ENCODE measurements around the gene EXOC6B.
"Not testable (repeated sequence)": the region's sequence is repeated elsewhere in the genome, so short reads cannot be mapped to it uniquely, and the experiment has no call there.

EXOC6B gene

GRCh38 chr2:72694715-72695496 lies 130.9 kb downstream of the EXOC6B start:
- in situ Hi-C loops (cut with HindIII; ENCODE audit: low sequenced_read_pairs) = no loop called here

GRCh38 chr2:72689579-72690195 lies 136.1 kb downstream of the EXOC6B start:
- in situ Hi-C loops (cut with HindIII; ENCODE audit: low sequenced_read_pairs) = no loop called here

GRCh38 chr2:72685638-72686213 lies 140.1 kb downstream of the EXOC6B start:
- in situ Hi-C loops (cut with HindIII; ENCODE audit: low sequenced_read_pairs) = no loop called here

- in situ Hi-C loops (cut with HindIII; ENCODE audit: low sequenced_read_pairs) = no loop called here
Measured at GRCh38 chr2:72682061-72682460, 143.8 kb downstream of the EXOC6B start.

- in situ Hi-C loops (cut with HindIII; ENCODE audit: low sequenced_read_pairs) = no loop called here
Measured at GRCh38 chr2:72681016-72681995, 144.5 kb downstream of the EXOC6B start.

- in situ Hi-C loops (cut with HindIII; ENCODE audit: low sequenced_read_pairs) = no loop called here
Measured at GRCh38 chr2:72678024-72678423, 147.8 kb downstream of the EXOC6B start.

GRCh38 chr2:72676341-72677025 lies 149.3 kb downstream of the EXOC6B start:
- in situ Hi-C loops (cut with HindIII; ENCODE audit: low sequenced_read_pairs) = no loop called here

GRCh38 chr2:72674982-72675915 lies 150.6 kb downstream of the EXOC6B start:
- in situ Hi-C loops (cut with HindIII; ENCODE audit: low sequenced_read_pairs) = no loop called here

GRCh38 chr2:72673279-72673678 lies 152.6 kb downstream of the EXOC6B start:
- in situ Hi-C loops (cut with HindIII; ENCODE audit: low sequenced_read_pairs) = no loop called here

- in situ Hi-C loops (cut with HindIII; ENCODE audit: low sequenced_read_pairs) = no loop called here
Measured at GRCh38 chr2:72669121-72669520, 156.7 kb downstream of the EXOC6B start.

- in situ Hi-C loops (cut with HindIII; ENCODE audit: low sequenced_read_pairs) = no loop called here
Measured at GRCh38 chr2:72668647-72669046, 157.2 kb downstream of the EXOC6B start.

GRCh38 chr2:72665448-72665847 lies 160.4 kb downstream of the EXOC6B start:
- in situ Hi-C loops (cut with HindIII; ENCODE audit: low sequenced_read_pairs) = no loop called here

GRCh38 chr2:72661985-72662384 lies 163.8 kb downstream of the EXOC6B start:
- in situ Hi-C loops (cut with HindIII; ENCODE audit: low sequenced_read_pairs) = no loop called here

- in situ Hi-C loops (cut with HindIII; ENCODE audit: low sequenced_read_pairs) = no loop called here
Measured at GRCh38 chr2:72649810-72650209, 176.0 kb downstream of the EXOC6B start.

GRCh38 chr2:72641221-72641620 lies 184.6 kb downstream of the EXOC6B start:
- in situ Hi-C loops (cut with HindIII; ENCODE audit: low sequenced_read_pairs) = not testable (repeated sequence)

GRCh38 chr2:72638600-72639211 lies 187.1 kb downstream of the EXOC6B start:
- in situ Hi-C loops (cut with HindIII; ENCODE audit: low sequenced_read_pairs) = no loop called here

- in situ Hi-C loops (cut with HindIII; ENCODE audit: low sequenced_read_pairs) = no loop called here
Measured at GRCh38 chr2:72636210-72636609, 189.6 kb downstream of the EXOC6B start.

- in situ Hi-C loops (cut with HindIII; ENCODE audit: low sequenced_read_pairs) = no loop called here
Measured at GRCh38 chr2:72630767-72631166, 195.1 kb downstream of the EXOC6B start.

GRCh38 chr2:72629062-72629461 lies 196.8 kb downstream of the EXOC6B start:
- in situ Hi-C loops (cut with HindIII; ENCODE audit: low sequenced_read_pairs) = no loop called here

Measured in DLD1 (cell line).